ENCODE data around the gene UBQLNL. TPM values are rescaled to one million over a fixed set of nuclear protein-coding genes. Genes with fewer than 3 reads are reported as not detected.

The UBQLNL gene
- not detected for polyA plus RNA-seq (2013, experiment 1 of 4)
- 0.18 TPM for polyA plus RNA-seq (2013, experiment 2 of 4)
- 0.11 TPM for polyA plus RNA-seq (2013, experiment 3 of 4)
- polyA plus RNA-seq (2013, experiment 4 of 4) = 0.20 TPM

- Histone ChIP-seq H3K4me1 (ENCODE audit: control insufficient read depth, insufficient read depth, low read length) (no peaks in the 10 kb centered on the region), H3K36me3 (ENCODE audit: control insufficient read depth, insufficient read depth, low read length) (no peaks in the 10 kb centered on the region), H3K9me3 (ENCODE audit: control insufficient read depth, low read length) (no peaks in the 10 kb centered on the region), H3K27me3 (ENCODE audit: control insufficient read depth, insufficient read depth, low read length, poor library complexity, severe bottlenecking) (no peaks in the 10 kb centered on the region), H3K4me3 (ENCODE audit: insufficient read depth, low read depth, low read length) (no peak within 1 kb of the TSS), H3K27ac (ENCODE audit: insufficient read depth, low read depth, low read length, poor library complexity, severe bottlenecking) (no peak within 1 kb of the TSS)
- WGBS, 2 experiments = 92 to 100% methylated on average over 1 to 2 of the region's 2 CpGs
These were observed at the start of gene UBQLNL for GRCh38 chr11:5516599-5516998. Gene UBQLNL (minus strand): TSS chr11:5516699. CDS start chr11:5516441, 258 bp downstream.

- Histone ChIP-seq H3K4me1 (ENCODE audit: control insufficient read depth, insufficient read depth, low read length) (no peaks in the 10 kb centered on the region), H3K9me3 (ENCODE audit: control insufficient read depth, low read length) (no peaks in the 10 kb centered on the region), H3K36me3 (ENCODE audit: control insufficient read depth, insufficient read depth, low read length) (no peaks in the 10 kb centered on the region), H3K27me3 (ENCODE audit: control insufficient read depth, insufficient read depth, low read length, poor library complexity, severe bottlenecking) (no peaks in the 10 kb centered on the region), H3K4me3 (ENCODE audit: insufficient read depth, low read depth, low read length) (no peak overlapping the region), H3K27ac (ENCODE audit: insufficient read depth, low read depth, low read length, poor library complexity, severe bottlenecking) (no peak overlapping the region)
- 77% methylated on average over 1 of the region's 1 CpG; no CpG with 5 or more reads in 1 of the 2 experiments for WGBS, 2 experiments
These were observed 47.9 kb upstream of the UBQLNL start for GRCh38 chr11:5564259-5565019.

GRCh38 chr11:5557751-5558150 is 41.3 kb upstream of the UBQLNL start:
- Histone ChIP-seq H3K4me3 (ENCODE audit: insufficient read depth, low read depth, low read length) (no peak overlapping the region), H3K9me3 (ENCODE audit: control insufficient read depth, low read length) (no peaks in the 10 kb centered on the region), H3K4me1 (ENCODE audit: control insufficient read depth, insufficient read depth, low read length) (no peaks in the 10 kb centered on the region), H3K36me3 (ENCODE audit: control insufficient read depth, insufficient read depth, low read length) (no peaks in the 10 kb centered on the region), H3K27ac (ENCODE audit: insufficient read depth, low read depth, low read length, poor library complexity, severe bottlenecking) (no peak overlapping the region), H3K27me3 (ENCODE audit: control insufficient read depth, insufficient read depth, low read length, poor library complexity, severe bottlenecking) (no peaks in the 10 kb centered on the region)
- WGBS, 2 experiments = 69 to 72% methylated on average over 2 to 3 of the region's 3 CpGs

GRCh38 chr11:5556596-5557188 is 40.2 kb upstream of the UBQLNL start:
- Histone ChIP-seq H3K4me3 (ENCODE audit: insufficient read depth, low read depth, low read length) (no peak overlapping the region), H3K4me1 (ENCODE audit: control insufficient read depth, insufficient read depth, low read length) (no peaks in the 10 kb centered on the region), H3K27me3 (ENCODE audit: control insufficient read depth, insufficient read depth, low read length, poor library complexity, severe bottlenecking) (no peaks in the 10 kb centered on the region), H3K36me3 (ENCODE audit: control insufficient read depth, insufficient read depth, low read length) (no peaks in the 10 kb centered on the region), H3K27ac (ENCODE audit: insufficient read depth, low read depth, low read length, poor library complexity, severe bottlenecking) (no peak overlapping the region), H3K9me3 (ENCODE audit: control insufficient read depth, low read length) (no peaks in the 10 kb centered on the region)
- 83% methylated on average over 3 of the region's 3 CpGs for WGBS, 2 experiments

GRCh38 chr11:5553343-5553742 is 36.8 kb upstream of the UBQLNL start:
- Histone ChIP-seq H3K4me1 (ENCODE audit: control insufficient read depth, insufficient read depth, low read length) (no peaks in the 10 kb centered on the region), H3K9me3 (ENCODE audit: control insufficient read depth, low read length) (no peaks in the 10 kb centered on the region), H3K36me3 (ENCODE audit: control insufficient read depth, insufficient read depth, low read length) (no peaks in the 10 kb centered on the region), H3K27ac (ENCODE audit: insufficient read depth, low read depth, low read length, poor library complexity, severe bottlenecking) (no peak overlapping the region), H3K4me3 (ENCODE audit: insufficient read depth, low read depth, low read length) (no peak overlapping the region), H3K27me3 (ENCODE audit: control insufficient read depth, insufficient read depth, low read length, poor library complexity, severe bottlenecking) (no peaks in the 10 kb centered on the region)

GRCh38 chr11:5550440-5551095 is 34.1 kb upstream of the UBQLNL start:
- H3K36me3 ChIP-seq (ENCODE audit: control insufficient read depth, insufficient read depth, low read length) = no peaks in the 10 kb centered on the region
- no peak overlapping the region for H3K4me3 ChIP-seq (ENCODE audit: insufficient read depth, low read depth, low read length)
- H3K4me1 ChIP-seq (ENCODE audit: control insufficient read depth, insufficient read depth, low read length) = no peaks in the 10 kb centered on the region
- no peak overlapping the region for H3K27ac ChIP-seq (ENCODE audit: insufficient read depth, low read depth, low read length, poor library complexity, severe bottlenecking)
- H3K27me3 ChIP-seq (ENCODE audit: control insufficient read depth, insufficient read depth, low read length, poor library complexity, severe bottlenecking) = no peaks in the 10 kb centered on the region
- no peaks in the 10 kb centered on the region for H3K9me3 ChIP-seq (ENCODE audit: control insufficient read depth, low read length)
- WGBS, 2 experiments = 78 to 87% methylated on average over 4 to 5 of the region's 5 CpGs

- Histone ChIP-seq H3K27ac (ENCODE audit: insufficient read depth, low read depth, low read length, poor library complexity, severe bottlenecking) (no peak within 1 kb of the TSS), H3K27me3 (ENCODE audit: control insufficient read depth, insufficient read depth, low read length, poor library complexity, severe bottlenecking) (no peaks in the 10 kb centered on the region), H3K36me3 (ENCODE audit: control insufficient read depth, insufficient read depth, low read length) (no peaks in the 10 kb centered on the region), H3K4me1 (ENCODE audit: control insufficient read depth, insufficient read depth, low read length) (no peaks in the 10 kb centered on the region), H3K9me3 (ENCODE audit: control insufficient read depth, low read length) (no peaks in the 10 kb centered on the region), H3K4me3 (ENCODE audit: insufficient read depth, low read depth, low read length) (no peak within 1 kb of the TSS)
- 80% methylated on average over 1 of the region's 1 CpG; no CpG with 5 or more reads in 1 of the 2 experiments for WGBS, 2 experiments
These were observed 31.9 kb upstream of the UBQLNL start, which contains the start of gene OR52H1 for GRCh38 chr11:5548440-5548839. Gene OR52H1 (minus strand): TSS chr11:5548540. CDS start chr11:5545505, 3,035 bp downstream.

GRCh38 chr11:5547982-5548381 is 31.5 kb upstream of the UBQLNL start:
- H3K27ac ChIP-seq (ENCODE audit: insufficient read depth, low read depth, low read length, poor library complexity, severe bottlenecking) = no peak overlapping the region
- no peaks in the 10 kb centered on the region for H3K4me1 ChIP-seq (ENCODE audit: control insufficient read depth, insufficient read depth, low read length)
- H3K9me3 ChIP-seq (ENCODE audit: control insufficient read depth, low read length) = no peaks in the 10 kb centered on the region
- H3K36me3 ChIP-seq (ENCODE audit: control insufficient read depth, insufficient read depth, low read length) = no peaks in the 10 kb centered on the region
- 91 to 92% methylated on average over 1 of the region's 1 CpG for WGBS, 2 experiments
- H3K4me3 ChIP-seq (ENCODE audit: insufficient read depth, low read depth, low read length) = no peak overlapping the region
- no peaks in the 10 kb centered on the region for H3K27me3 ChIP-seq (ENCODE audit: control insufficient read depth, insufficient read depth, low read length, poor library complexity, severe bottlenecking)

GRCh38 chr11:5546457-5546856 is 30.0 kb upstream of the UBQLNL start:
- WGBS, 2 experiments = 92% methylated on average over 3 of the region's 3 CpGs
- H3K4me1 ChIP-seq (ENCODE audit: control insufficient read depth, insufficient read depth, low read length) = no peaks in the 10 kb centered on the region
- H3K4me3 ChIP-seq (ENCODE audit: insufficient read depth, low read depth, low read length) = no peak overlapping the region
- H3K27me3 ChIP-seq (ENCODE audit: control insufficient read depth, insufficient read depth, low read length, poor library complexity, severe bottlenecking) = no peaks in the 10 kb centered on the region
- H3K27ac ChIP-seq (ENCODE audit: insufficient read depth, low read depth, low read length, poor library complexity, severe bottlenecking) = no peak overlapping the region
- H3K36me3 ChIP-seq (ENCODE audit: control insufficient read depth, insufficient read depth, low read length) = no peaks in the 10 kb centered on the region
- no peaks in the 10 kb centered on the region for H3K9me3 ChIP-seq (ENCODE audit: control insufficient read depth, low read length)

- Histone ChIP-seq H3K27ac (ENCODE audit: insufficient read depth, low read depth, low read length, poor library complexity, severe bottlenecking) (no peak overlapping the region), H3K4me1 (ENCODE audit: control insufficient read depth, insufficient read depth, low read length) (no peaks in the 10 kb centered on the region), H3K27me3 (ENCODE audit: control insufficient read depth, insufficient read depth, low read length, poor library complexity, severe bottlenecking) (no peaks in the 10 kb centered on the region), H3K36me3 (ENCODE audit: control insufficient read depth, insufficient read depth, low read length) (no peaks in the 10 kb centered on the region), H3K9me3 (ENCODE audit: control insufficient read depth, low read length) (no peaks in the 10 kb centered on the region), H3K4me3 (ENCODE audit: insufficient read depth, low read depth, low read length) (no peak overlapping the region)
- WGBS, 2 experiments = 55% methylated on average over 1 of the region's 1 CpG; no CpG with 5 or more reads in 1 of the 2 experiments
These were observed 24.9 kb upstream of the UBQLNL start for GRCh38 chr11:5541427-5541826.

Measured in ectodermal cell (in vitro differentiated cells).